Measurements from ENCODE around the gene SHLD2. TPM values are rescaled to one million over a fixed set of nuclear protein-coding genes. Genes with fewer than 3 reads are reported as not detected.

Gene SHLD2
- total RNA-seq, 1 experiment from 2014 or later = 28.9 TPM

DNA sequence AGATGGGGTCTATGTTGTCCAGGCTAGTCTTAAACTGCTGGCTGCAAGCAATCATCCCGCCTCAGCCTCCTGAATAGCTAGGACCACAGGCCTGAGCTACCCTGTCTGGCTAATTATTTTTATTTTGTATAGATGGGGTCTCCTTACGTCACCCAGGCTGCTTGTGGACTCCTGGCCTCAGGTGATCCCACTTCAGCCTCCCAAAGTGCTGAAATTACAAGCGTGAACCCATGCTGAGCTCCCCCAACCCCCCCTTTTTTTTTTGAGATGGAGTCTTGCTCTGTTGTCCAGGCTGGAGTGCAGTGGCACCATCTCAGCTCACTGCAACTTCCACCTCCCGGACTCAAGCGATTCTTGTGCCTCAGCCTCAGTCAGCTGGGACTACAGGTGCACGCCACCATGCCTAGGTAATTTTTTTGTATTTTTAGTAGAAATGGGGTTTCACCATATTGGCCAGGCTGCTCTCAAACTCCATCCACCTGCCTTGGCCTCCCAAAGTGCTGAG is 49.5 kb upstream of the SHLD2 start:
- CTCF ChIA-PET = no interaction called here

DNA sequence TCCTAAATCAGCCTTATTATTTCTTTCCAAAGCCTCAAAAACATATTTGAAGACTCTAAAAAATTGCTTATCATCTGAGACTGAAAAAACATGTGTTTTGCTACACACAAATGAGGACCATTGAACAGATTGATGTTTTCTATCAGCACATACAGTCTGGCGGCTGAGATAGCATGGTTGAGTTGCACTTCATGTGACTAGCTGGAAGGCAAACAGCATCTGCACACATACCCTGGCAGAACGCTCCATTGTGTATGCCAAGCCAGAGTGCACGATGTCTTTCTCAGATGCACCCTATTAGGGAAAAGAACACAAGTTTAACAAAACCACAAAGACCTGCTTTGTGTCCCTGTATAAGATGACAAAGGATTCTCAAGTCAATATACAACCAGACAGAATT is 41.9 kb upstream of the SHLD2 start:
- H3K9ac ChIP-seq (ENCODE audit: low read length) = no peak overlapping the region
- CTCF ChIA-PET = no interaction called here
- no TSS peak for BruUV-seq (replicated peaks)
- POLR2A ChIA-PET = no interaction called here
- no peak overlapping the region for H2AFZ ChIP-seq (ENCODE audit: low read depth, low read length, poor library complexity, severe bottlenecking)
- H3K9me2 ChIP-seq (ENCODE audit: insufficient read depth) = no peaks in the 10 kb centered on the region
- no peaks in the 10 kb centered on the region for H3K27me3 ChIP-seq (ENCODE audit: insufficient read depth, low read length)
- H3K4me3 ChIP-seq (replicated peaks in 1 of 2; ENCODE audit: low read depth in 1 of 2, low read length in 2 of 2) = no peak overlapping the region
- no peaks in the 10 kb centered on the region for H3K9me3 ChIP-seq (ENCODE audit: control insufficient read depth in 1 of 2, insufficient read depth in 1 of 2, low read depth in 1 of 2, low read length in 2 of 2)
- no peak overlapping the region for H3K27ac ChIP-seq (ENCODE audit: low read depth, low read length)
- no peak overlapping the region for H3K4me2 ChIP-seq (ENCODE audit: low read length)
- intact Hi-C loops (cut with micrococcal nuclease) = no loop called here
- RAD21 ChIA-PET (ENCODE audit: low non-redundant PET in 1 of 2, low total read pairs in 2 of 2, uncharacterized antibody in 2 of 2, unreplicated experiment in 2 of 2) = no interaction called here
- H3K36me3 ChIP-seq (ENCODE audit: control insufficient read depth in 1 of 2, insufficient read depth in 2 of 2, low read length in 2 of 2) = peaks cover 23 to 38% of the 10 kb centered on the region in 2 experiments
- no peak for TF ChIP-seq JUND (IDR thresholded peaks at IDR 0.05)
- TF ChIP-seq ELF1 (IDR thresholded peaks at IDR 0.05; ENCODE audit: borderline replicate concordance, low read depth) = no peak
- no peaks in the 10 kb centered on the region for H3K4me1 ChIP-seq (ENCODE audit: control insufficient read depth in 1 of 2, insufficient read depth in 2 of 2, low read length in 2 of 2)
- DNase-seq (ENCODE audit: low read depth, low spot score) = no peak
- H3K79me2 ChIP-seq (ENCODE audit: insufficient read depth, low read length) = no peaks in the 10 kb centered on the region
- ATAC-seq = no peak
- H4K20me1 ChIP-seq (ENCODE audit: insufficient read depth) = no peaks in the 10 kb centered on the region

More for the DNA sequence above, 49.5 kb upstream of the SHLD2 start:
- no peak overlapping the region for H3K9ac ChIP-seq (ENCODE audit: low read length)
- no peaks in the 10 kb centered on the region for H3K27me3 ChIP-seq (ENCODE audit: insufficient read depth, low read length)
- peaks cover 0 to 12% of the 10 kb centered on the region in 2 experiments; a peak in 2 of 4 replicates for H3K36me3 ChIP-seq (ENCODE audit: control insufficient read depth in 1 of 2, insufficient read depth in 2 of 2, low read length in 2 of 2)
- no peaks in the 10 kb centered on the region for H4K20me1 ChIP-seq (ENCODE audit: insufficient read depth)
- POLR2A ChIA-PET = no interaction called here
- no peaks in the 10 kb centered on the region for H3K9me2 ChIP-seq (ENCODE audit: insufficient read depth)
- H3K9me3 ChIP-seq (ENCODE audit: control insufficient read depth in 1 of 2, insufficient read depth in 1 of 2, low read depth in 1 of 2, low read length in 2 of 2) = no peaks in the 10 kb centered on the region
- TF ChIP-seq SIN3A (IDR thresholded peaks at IDR 0.05; ENCODE audit: low read depth) (no peak), CBX3 (IDR thresholded peaks at IDR 0.05; ENCODE audit: low read depth) (no peak), ZFX (IDR thresholded peaks at IDR 0.05) (no peak), TCF7L2 (IDR thresholded peaks at IDR 0.05; ENCODE audit: borderline replicate concordance, extremely low read depth, insufficient read depth, insufficient read length) (no peak), EZH2phosphoT487 (IDR thresholded peaks at IDR 0.05; ENCODE audit: borderline replicate concordance) (no peak), SP1 (IDR thresholded peaks at IDR 0.05; ENCODE audit: low read depth) (no peak), SRF (IDR thresholded peaks at IDR 0.05; ENCODE audit: low read depth) (no peak), CEBPB (IDR thresholded peaks at IDR 0.05; ENCODE audit: low read depth) (no peak)
- TF ChIP-seq, protein P1, sequence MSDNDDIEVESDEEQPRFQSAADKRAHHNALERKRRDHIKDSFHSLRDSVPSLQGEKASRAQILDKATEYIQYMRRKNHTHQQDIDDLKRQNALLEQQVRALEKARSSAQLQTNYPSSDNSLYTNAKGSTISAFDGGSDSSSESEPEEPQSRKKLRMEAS (IDR thresholded peaks at IDR 0.05) = no peak
- intact Hi-C loops (cut with micrococcal nuclease) = no loop called here
- no peak overlapping the region for H3K4me2 ChIP-seq (ENCODE audit: low read length)
- H3K4me3 ChIP-seq (replicated peaks in 1 of 2; ENCODE audit: low read depth in 1 of 2, low read length in 2 of 2) = no peak overlapping the region
- RAD21 ChIA-PET (ENCODE audit: low non-redundant PET in 1 of 2, low total read pairs in 2 of 2, uncharacterized antibody in 2 of 2, unreplicated experiment in 2 of 2) = no interaction called here
- H3K4me1 ChIP-seq (ENCODE audit: control insufficient read depth in 1 of 2, insufficient read depth in 2 of 2, low read length in 2 of 2) = no peaks in the 10 kb centered on the region
- no peaks in the 10 kb centered on the region for H3K79me2 ChIP-seq (ENCODE audit: insufficient read depth, low read length)
- no TSS peak for BruUV-seq (replicated peaks)
- no peak overlapping the region for H3K27ac ChIP-seq (ENCODE audit: low read depth, low read length)
- ATAC-seq (no peak), DNase-seq (ENCODE audit: low read depth, low spot score) (no peak)
- no peak overlapping the region for H2AFZ ChIP-seq (ENCODE audit: low read depth, low read length, poor library complexity, severe bottlenecking)

All from HCT116 (cell line).